ENCODE measurements around the gene WDR33. TPM values are rescaled to one million over a fixed set of nuclear protein-coding genes. Genes with fewer than 3 reads are reported as not detected.

Gene WDR33
- total RNA-seq, 4 donors from 2014 or later = 35.2 to 48.0 (median 36.6) TPM

DNA sequence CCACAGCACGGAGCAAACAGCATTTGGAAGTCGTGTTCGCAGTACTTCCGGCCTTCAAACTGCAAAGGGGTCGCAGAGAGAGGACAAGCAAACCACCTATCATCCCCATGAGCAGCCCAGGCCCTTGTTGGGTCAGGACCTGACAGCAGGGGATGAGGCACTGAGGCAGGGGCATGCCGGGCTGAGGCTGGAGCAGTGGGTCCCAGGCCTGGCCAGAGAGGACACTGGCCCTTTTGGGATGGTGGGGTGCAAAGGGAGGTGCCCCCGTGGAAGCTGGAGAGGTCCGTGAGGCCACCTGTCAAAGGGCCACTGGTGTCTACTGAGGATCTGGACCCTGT lies 156.2 kb downstream of the WDR33 start:
- no peaks in the 10 kb centered on the region for H3K27me3 ChIP-seq
- TF ChIP-seq POLR2AphosphoS5 (IDR thresholded peaks at IDR 0.05) (no peak), EP300 (IDR thresholded peaks at IDR 0.05; ENCODE audit: low read depth) (no peak), POLR2A (IDR thresholded peaks at IDR 0.05) (no peak)
- TF ChIP-seq, protein P1, sequence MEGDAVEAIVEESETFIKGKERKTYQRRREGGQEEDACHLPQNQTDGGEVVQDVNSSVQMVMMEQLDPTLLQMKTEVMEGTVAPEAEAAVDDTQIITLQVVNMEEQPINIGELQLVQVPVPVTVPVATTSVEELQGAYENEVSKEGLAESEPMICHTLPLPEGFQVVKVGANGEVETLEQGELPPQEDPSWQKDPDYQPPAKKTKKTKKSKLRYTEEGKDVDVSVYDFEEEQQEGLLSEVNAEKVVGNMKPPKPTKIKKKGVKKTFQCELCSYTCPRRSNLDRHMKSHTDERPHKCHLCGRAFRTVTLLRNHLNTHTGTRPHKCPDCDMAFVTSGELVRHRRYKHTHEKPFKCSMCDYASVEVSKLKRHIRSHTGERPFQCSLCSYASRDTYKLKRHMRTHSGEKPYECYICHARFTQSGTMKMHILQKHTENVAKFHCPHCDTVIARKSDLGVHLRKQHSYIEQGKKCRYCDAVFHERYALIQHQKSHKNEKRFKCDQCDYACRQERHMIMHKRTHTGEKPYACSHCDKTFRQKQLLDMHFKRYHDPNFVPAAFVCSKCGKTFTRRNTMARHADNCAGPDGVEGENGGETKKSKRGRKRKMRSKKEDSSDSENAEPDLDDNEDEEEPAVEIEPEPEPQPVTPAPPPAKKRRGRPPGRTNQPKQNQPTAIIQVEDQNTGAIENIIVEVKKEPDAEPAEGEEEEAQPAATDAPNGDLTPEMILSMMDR (IDR thresholded peaks at IDR 0.05) = no peak
- intact Hi-C loops (cut with DNase I; ENCODE audit: low total_unique reads) (loop anchor here (2.0 kb wide), 1 partner anchor 20 kb away; the partner anchor contains the start of gene LIMS2), in situ Hi-C loops (cut with MboI; ENCODE audit: low pct_ligation_motif_present in 1 of 4, low pct_unique_long_range_greater_than_20kb in 1 of 4, low sequenced_read_pairs in 3 of 4) (no loop called here)
- DNase-seq = no peak
- no peaks in the 10 kb centered on the region for H3K36me3 ChIP-seq
- peak overlapping the region; percentile 81 to 91 (median 86) for H3K27ac ChIP-seq
- H3K9me3 ChIP-seq = no peaks in the 10 kb centered on the region
- peaks cover 36 to 71% (median 47%) of the 10 kb centered on the region in 4 donors for H3K4me1 ChIP-seq
- no peak overlapping the region for H3K4me3 ChIP-seq
- 76% methylated on average over 4 of the region's 8 CpGs; no CpG with 5 or more reads in 1 of the 2 donors for WGBS, 2 donors (ENCODE audit: low coverage in 1 of 2)

DNA sequence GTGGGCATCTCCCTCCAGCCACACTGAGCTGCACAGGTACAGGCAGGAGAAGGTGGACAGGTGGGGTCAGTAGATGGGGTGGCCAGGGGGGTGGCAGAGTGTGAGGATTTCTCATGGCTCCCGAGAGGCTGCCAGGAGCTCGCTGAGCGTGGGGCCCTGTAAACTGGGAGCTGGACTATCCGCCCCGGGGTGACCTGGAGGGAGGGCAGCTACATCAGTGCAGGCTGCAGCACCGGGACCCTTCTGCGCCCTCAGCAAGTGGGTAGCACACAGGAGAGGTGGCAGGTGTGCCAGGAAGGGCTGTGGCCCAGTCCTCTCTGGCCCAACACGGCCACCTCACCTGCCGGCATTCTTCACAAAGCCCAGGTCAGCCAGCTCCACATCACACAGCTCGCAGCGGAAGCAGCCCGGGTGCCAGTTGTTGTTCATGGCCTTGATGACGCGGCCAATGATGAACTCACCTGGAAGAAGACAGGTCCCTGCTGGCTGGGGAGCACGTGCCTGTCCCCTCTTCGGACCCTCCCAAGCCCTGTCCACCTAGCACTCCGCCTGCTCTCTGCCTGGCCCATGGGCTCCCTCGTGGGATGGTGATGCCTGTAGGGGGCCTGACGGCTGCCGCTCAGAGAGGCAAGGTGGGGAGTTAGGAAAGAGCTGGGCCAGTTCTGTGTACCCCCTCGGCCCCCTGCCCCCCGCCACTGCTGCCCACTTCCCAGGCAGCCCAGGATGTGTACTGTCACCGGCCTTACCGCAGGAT lies 156.7 kb downstream of the WDR33 start:
- no peak for TF ChIP-seq POLR2AphosphoS5 (IDR thresholded peaks at IDR 0.05)
- TF ChIP-seq, protein P1 (IDR thresholded peaks at IDR 0.05) = no peak
- no peak for TF ChIP-seq POLR2A (IDR thresholded peaks at IDR 0.05)
- no peak for TF ChIP-seq EP300 (IDR thresholded peaks at IDR 0.05; ENCODE audit: low read depth)
- Histone ChIP-seq H3K9me3 (no peaks in the 10 kb centered on the region), H3K4me1 (peaks cover 41 to 71% (median 49%) of the 10 kb centered on the region in 4 donors), H3K4me3 (no peak overlapping the region), H3K27me3 (no peaks in the 10 kb centered on the region), H3K27ac (peak overlapping the region; percentile 81 to 91 (median 86)), H3K36me3 (no peaks in the 10 kb centered on the region)
- WGBS, 2 donors (ENCODE audit: low coverage in 1 of 2) = 81% methylated on average over 14 of the region's 24 CpGs; no CpG with 5 or more reads in 1 of the 2 donors
- in situ Hi-C loops (cut with MboI; ENCODE audit: low pct_ligation_motif_present in 1 of 4, low pct_unique_long_range_greater_than_20kb in 1 of 4, low sequenced_read_pairs in 3 of 4) (no loop called here), intact Hi-C loops (cut with DNase I; ENCODE audit: low total_unique reads) (loop anchor here (2.0 kb wide), 1 partner anchor 21 kb away; the partner anchor contains the start of gene LIMS2)
- DNase-seq = no peak

DNA sequence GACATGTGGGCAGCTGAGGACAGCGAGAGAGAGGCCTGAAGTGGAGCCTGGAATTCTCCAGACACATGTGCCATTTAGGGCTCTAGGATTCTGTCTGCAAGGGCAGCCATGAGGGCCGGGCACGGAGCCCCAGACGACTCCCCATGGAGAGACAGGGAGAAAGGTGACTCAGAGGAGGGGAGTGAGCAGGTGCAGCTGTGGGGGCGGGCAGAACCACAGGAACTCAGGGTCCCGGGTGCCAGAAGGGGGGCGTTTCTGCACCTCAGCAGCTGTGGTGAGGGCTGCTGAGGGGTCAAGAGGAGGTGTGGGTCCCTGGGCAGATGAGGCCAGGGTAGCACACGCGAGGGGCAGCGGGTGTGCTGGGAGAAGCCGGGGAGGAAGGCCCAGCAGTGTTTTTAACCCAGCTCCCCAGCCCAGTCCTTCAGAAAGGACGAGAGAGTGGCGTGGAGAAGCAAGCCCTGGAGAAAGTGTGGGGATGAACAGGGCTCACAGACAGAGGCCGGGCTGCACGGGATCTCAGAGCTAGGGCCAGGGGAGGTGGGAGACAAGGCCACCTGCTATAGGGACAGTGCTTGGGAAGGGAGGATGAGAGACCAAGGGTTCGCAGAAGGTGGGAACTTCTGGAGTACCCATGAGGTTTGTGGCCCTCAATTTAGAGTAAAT lies 157.4 kb downstream of the WDR33 start:
- Histone ChIP-seq H3K36me3 (no peaks in the 10 kb centered on the region), H3K4me1 (peaks cover 38 to 69% (median 51%) of the 10 kb centered on the region in 4 donors), H3K4me3 (no peak overlapping the region), H3K9me3 (no peaks in the 10 kb centered on the region), H3K27me3 (no peaks in the 10 kb centered on the region), H3K27ac (peak overlapping the region; percentile 81 to 91 (median 86))
- DNase-seq = no peak
- WGBS, 2 donors (ENCODE audit: low coverage in 1 of 2) = 76 to 77% methylated on average over 8 to 16 of the region's 16 CpGs
- in situ Hi-C loops (cut with MboI; ENCODE audit: low pct_ligation_motif_present in 1 of 4, low pct_unique_long_range_greater_than_20kb in 1 of 4, low sequenced_read_pairs in 3 of 4) (no loop called here), intact Hi-C loops (cut with DNase I; ENCODE audit: low total_unique reads) (loop anchor here (2.0 kb wide), 1 partner anchor 21 kb away; the partner anchor contains the start of gene LIMS2)
- TF ChIP-seq POLR2AphosphoS5 (IDR thresholded peaks at IDR 0.05) (no peak), EP300 (IDR thresholded peaks at IDR 0.05; ENCODE audit: low read depth) (no peak), POLR2A (IDR thresholded peaks at IDR 0.05) (no peak)
- TF ChIP-seq, protein P1 (IDR thresholded peaks at IDR 0.05) = no peak

DNA sequence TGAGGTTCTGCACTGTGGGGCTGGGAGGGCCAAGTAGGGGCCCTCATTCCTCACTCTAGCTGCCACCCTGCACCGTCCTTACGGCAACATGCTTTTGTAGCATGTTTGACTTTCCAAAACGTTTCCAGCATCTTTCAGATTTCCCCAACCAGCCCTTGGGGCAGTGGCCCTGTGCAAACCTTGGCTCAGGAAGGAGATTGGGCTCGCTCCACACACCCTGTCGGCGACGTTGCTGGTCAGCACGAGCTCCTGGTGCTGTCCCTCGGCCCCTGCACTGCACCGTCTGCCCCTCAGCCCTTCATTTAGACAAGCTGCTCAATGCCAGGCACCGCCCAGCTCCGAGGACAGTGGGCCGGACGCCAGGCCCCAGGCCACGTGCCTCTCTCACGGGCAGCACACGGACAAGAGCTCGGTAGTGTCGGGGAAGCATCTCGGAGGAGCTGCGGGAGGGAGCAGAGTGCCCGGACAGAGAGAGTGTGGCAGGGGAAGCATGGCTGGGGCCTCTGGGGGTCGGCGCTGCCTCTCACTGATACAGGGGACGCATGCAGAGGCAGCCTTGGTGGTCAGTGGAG lies 158.1 kb downstream of the WDR33 start:
- H3K4me3 ChIP-seq = no peak overlapping the region
- no peaks in the 10 kb centered on the region for H3K27me3 ChIP-seq
- WGBS, 2 donors (ENCODE audit: low coverage in 1 of 2) = 76% methylated on average over 23 of the region's 25 CpGs; no CpG with 5 or more reads in 1 of the 2 donors
- H3K27ac ChIP-seq = peak overlapping the region; percentile 81 to 91 (median 86)
- in situ Hi-C loops (cut with MboI; ENCODE audit: low pct_ligation_motif_present in 1 of 4, low pct_unique_long_range_greater_than_20kb in 1 of 4, low sequenced_read_pairs in 3 of 4) = no loop called here
- H3K9me3 ChIP-seq = no peaks in the 10 kb centered on the region
- no peaks in the 10 kb centered on the region for H3K36me3 ChIP-seq
- TF ChIP-seq POLR2AphosphoS5 (IDR thresholded peaks at IDR 0.05) (no peak), EP300 (IDR thresholded peaks at IDR 0.05; ENCODE audit: low read depth) (no peak), POLR2A (IDR thresholded peaks at IDR 0.05) (no peak)
- TF ChIP-seq, protein P1 (IDR thresholded peaks at IDR 0.05) = no peak
- H3K4me1 ChIP-seq = peaks cover 38 to 68% (median 54%) of the 10 kb centered on the region in 4 donors
- no peak for DNase-seq
- intact Hi-C loops (cut with DNase I; ENCODE audit: low total_unique reads) = no loop called here
